ENCODE measurements around the gene PCDH9. TPM values are rescaled to one million over a fixed set of nuclear protein-coding genes. Genes with fewer than 3 reads are reported as not detected.
"Not testable (repeated sequence)": the region's sequence is repeated elsewhere in the genome, so short reads cannot be mapped to it uniquely, and the experiment has no call there.

The PCDH9 gene
- total RNA-seq, 1 experiment from 2014 or later: 7.7 TPM

- DNase-seq (ENCODE audit: low spot score): no peak
These were observed 568.8 kb downstream of the PCDH9 start for GRCh38 chr13:66661336-66661735.

DNA sequence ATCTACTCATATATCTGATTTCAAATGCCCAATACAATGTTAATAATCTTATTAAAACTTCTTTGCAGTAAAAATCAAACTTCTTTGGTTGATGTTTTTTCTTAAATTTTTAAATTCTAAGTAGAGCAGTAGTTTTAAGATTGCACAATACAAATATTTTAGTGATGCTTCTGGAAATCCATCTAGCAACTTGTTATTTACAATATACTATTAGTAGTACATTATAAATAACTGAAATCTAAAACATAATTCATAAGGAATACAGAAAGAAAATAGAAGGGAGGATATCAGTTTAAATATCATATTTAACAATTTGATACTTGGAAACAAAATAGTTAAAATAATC, 569.7 kb downstream of the PCDH9 start:
- no peak for DNase-seq (ENCODE audit: low spot score)

DNA sequence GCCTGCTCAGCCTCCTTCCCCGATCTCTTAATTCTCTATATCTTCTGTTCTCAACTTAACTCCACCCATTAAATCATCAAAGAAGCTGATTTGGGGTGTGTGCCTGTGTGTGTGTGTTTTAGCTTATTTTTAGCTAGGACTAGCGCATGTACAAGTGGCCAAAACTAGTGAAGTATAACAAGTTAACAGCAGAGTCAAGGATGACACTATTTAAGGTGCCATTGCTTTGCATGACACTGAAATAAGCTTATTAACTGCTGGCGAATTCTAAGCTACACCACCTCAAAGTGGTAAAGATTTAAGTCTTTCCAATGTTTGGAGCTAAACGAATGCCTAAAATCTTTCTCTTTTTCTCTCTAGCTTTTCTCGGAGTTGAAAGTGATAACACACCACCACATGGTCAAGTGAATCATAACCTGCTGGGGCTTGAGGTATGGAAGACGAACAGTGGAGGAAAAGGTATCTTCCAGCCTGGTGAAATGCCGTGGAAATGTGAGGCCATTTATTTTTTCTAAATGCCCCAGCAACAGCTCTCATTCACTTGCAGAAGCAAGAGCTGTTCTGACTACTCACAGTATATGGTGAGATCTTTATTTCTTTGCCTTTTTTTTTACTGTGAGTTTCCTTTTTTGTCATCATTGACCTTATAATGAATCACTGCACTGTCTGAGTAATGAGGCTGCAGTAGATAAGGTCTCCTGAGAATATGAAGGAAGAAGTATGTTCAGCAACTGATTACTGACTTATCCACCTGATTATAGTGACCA, 570.3 kb downstream of the PCDH9 start:
- DNase-seq (ENCODE audit: low spot score): no peak

GRCh38 chr13:66659286-66659685, 570.9 kb downstream of the PCDH9 start:
- peak; percentile 47 for DNase-seq (ENCODE audit: low spot score)

DNA sequence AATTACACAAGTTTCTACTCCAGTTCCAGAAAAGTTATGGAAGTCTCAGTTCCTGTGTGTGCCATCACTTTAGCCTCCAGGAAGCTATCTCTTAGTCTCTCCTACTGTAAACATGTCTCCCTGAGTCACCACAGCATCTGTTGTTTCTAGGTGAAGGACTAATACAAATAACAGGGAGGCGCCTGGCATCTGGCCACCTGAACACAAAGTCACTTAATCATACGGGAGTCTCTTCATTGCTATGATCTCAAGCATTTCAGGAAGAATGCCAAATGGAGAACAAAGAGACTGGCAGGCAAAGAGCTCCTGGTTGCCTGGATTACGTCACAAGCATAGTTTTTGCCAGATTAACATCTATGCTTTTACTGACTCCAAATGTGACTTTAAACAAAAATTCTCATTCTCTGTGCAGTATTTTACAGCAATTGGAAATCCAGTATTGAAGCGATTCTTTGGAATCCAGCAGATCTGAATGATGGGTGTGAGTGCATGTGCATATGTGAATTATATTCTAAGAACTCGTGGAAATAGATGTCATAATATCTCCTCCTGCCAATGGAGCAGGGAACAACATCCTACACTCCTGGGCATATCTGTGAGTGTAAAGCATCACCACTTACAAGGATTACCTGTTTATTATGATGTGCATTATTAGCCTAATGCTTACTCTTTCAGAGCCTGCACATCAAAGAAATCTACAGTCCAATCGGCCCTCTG, 572.8 kb downstream of the PCDH9 start:
- peak; percentile 89 for DNase-seq (ENCODE audit: low spot score)

DNA sequence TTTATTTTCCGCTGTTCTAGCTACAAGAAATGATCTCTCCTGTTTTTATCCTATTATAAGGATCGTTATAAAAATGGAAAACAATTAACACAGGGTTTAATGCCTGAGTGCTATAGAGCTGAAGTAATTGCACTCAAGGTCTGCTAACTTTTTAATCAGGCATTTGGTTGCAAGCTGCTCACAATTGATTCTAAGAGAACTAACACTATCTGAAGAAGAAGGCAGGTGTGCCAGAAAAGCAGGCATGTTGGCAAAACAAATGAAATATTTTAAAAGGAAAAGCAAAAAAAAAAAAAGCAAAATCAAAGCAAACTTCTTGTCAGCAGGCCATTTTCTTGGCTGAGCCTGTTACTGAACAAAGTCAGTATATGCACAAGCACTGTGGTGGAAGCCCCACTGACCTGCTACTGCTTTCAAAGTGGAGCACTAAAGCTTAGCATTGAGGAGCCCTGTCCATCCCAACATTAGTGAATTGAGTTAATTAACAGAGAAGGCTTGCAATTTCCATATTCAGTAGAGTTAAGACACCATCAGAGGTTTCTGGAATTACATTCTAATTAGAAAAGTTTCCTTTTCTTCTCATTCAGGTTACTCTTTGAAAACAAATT, 574.2 kb downstream of the PCDH9 start:
- no peak for DNase-seq (ENCODE audit: low spot score)

DNA sequence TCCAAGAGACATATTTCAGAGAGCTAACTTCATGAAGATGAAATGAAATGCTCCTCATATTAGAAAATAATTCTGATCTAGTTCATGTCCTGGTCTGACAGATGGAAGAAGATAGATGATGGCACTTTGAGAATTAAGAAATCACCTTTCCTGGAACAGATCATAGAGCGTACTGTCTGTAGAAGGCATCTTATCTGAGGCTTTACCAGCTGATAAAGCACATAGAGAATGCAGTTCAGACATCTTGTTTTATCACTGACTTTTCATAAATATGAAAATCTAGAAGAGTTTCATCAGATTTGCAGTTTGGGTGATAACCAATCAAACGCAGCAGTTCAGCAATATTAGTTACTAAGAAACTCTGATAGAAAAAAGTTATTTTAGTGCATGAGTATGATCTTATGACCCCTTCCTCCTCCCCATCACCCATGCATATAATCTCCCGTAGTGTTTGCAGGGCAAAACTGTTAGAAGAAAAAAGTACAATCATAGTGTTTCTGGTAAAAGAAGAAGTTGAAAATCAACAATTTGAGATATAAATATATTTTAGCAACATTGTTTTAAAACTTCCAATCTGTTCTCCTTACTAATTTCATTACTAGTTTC, 585.2 kb downstream of the PCDH9 start:
- no peak for DNase-seq (ENCODE audit: low spot score)

- no peak for DNase-seq (ENCODE audit: low spot score)
These were observed 589.9 kb downstream of the PCDH9 start for GRCh38 chr13:66640231-66640630.

- DNase-seq (ENCODE audit: low spot score): no peak
These were observed 591.1 kb downstream of the PCDH9 start for GRCh38 chr13:66639044-66639443.

- DNase-seq (ENCODE audit: low spot score): peak; percentile 55
These were observed 594.6 kb downstream of the PCDH9 start for GRCh38 chr13:66635526-66635925.

DNA sequence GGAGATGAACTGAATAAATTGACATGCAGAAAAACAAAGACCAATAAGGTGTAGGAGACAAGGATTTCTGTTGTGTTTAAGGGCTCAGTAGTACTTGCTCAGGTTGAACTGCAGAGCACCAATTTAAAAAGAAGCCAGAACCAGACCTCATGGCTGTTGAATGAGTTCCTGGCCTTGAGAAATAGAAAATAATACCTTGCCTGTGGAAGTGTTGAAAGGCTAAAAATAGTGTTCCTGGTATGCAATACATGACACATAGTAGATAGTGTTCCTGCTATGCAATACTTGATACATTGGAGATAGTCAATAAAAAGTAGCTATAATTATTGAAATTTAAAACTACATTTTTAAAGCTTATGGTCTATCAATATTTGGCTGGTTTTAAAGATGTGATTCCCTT, 595.8 kb downstream of the PCDH9 start:
- DNase-seq (ENCODE audit: low spot score): no peak

DNA sequence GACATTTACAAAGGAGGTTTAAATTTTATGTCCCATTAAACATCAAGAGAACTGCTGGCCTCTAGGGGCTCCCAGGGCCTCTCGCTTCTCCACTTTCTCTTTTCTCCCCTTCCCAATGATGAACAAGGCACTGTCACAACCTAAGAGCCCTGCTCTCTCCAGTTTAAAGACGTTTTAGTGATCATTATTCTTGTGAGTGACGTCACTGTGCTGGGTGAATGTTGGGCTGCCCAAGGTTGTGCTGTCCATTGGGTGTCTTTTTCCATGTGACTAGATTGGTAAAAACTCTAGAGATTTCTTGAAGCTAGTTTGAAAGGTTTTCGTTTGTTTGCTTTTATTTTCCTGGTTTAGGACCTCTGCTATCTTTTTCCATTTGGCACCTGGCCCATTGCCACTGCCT, 602.6 kb downstream of the PCDH9 start:
- no peak for DNase-seq (ENCODE audit: low spot score)

GRCh38 chr13:66624302-66624701, 605.8 kb downstream of the PCDH9 start:
- no peak for DNase-seq (ENCODE audit: low spot score)

DNA sequence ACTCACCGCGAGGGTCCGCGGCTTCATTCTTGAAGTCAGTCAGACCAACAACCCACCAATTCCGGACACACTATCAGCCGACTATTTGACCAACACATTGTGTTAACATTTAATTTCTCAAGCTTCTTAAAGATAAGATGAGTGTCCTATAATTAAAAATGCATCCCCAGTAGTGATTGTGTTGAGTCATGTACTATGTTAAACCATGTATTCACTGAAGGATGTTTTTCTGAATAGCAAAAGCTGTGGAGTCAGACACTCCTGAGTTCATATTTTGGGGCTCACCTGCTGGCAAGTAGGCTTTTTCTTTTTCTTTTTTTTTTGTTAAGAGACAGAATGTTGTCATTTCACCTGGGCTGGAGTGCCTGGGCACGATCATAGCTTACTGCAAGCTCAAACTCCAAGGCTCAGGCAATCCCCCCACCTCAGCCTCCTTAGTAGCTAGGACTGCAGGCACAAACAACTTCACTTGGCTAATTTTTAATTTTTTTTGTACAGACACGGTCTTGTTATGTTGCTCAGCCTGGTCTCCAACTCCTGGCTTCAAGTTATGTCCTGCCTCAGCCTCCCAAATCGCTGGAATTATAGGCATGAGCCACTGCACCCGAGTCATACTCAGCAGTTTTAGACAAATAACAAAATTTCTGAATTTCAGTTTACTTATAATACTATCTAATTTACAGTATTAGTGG, 606.9 kb downstream of the PCDH9 start:
- DNase-seq (ENCODE audit: low spot score): no peak

GRCh38 chr13:66621906-66622447, 608.2 kb downstream of the PCDH9 start:
- not testable (repeated sequence) for DNase-seq (ENCODE audit: low spot score)

DNA sequence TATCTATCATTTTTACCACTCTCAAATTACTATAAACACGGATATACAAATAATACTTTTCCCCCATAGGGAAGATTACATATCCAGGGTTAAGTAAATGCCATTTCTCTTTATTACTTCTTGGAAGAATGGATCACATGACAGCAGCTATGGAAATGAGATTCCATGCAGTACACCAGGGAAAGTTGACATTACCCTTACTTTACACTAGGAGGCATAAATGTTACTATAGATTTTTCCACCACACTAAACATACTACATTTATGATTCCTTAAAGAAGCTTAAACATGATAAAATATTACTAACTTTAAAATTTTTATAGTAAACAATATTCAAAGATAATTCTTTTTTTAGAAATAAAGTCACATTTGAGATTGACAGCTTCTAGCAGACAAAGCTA, 611.4 kb downstream of the PCDH9 start:
- peak; percentile 39 for DNase-seq (ENCODE audit: low spot score)

DNA sequence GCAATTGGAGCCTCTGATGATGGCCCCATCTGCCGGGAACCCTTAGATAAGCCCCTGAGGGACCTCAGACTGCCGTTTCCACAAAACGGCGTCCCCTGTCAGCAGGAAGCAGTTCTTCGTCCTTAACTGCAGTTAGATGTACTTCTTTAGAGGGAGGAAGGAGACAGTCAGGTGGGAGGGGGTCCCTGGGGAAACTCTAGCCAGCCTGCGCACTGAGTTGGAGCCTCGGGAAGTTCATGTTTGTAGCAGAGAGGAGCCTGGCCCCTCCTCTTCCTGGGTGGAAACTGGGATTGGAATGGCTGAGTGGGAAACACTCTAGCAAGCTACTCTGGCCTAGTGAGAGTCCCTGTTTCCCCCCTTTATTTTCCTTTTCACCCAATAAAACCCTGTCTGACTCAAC, 612.4 kb downstream of the PCDH9 start:
- DNase-seq (ENCODE audit: low spot score): no peak

DNA sequence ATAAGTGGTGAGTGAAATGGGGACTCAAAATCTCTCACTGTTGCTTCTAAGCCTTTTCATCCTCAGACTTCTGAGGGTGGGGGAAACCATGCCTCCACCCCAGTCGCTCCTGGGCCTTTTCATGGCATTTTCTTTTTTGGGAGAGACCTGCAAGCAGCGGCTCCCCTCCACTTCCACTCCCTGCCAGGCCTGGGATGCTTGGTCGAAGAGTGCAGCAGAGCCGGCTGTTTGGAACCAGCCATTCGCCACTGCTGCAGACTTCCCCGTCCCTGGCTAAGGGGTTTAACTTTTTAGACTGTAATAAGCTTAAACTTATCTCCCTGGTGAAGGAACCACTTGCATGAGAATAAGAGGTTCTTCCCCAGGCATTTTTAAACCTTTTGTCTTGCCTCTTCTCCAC, 617.2 kb downstream of the PCDH9 start:
- no peak for DNase-seq (ENCODE audit: low spot score)

GRCh38 chr13:66586489-66586888, 643.6 kb downstream of the PCDH9 start:
- DNase-seq (ENCODE audit: low spot score): no peak

- no peak for DNase-seq (ENCODE audit: low spot score)
These were observed 644.4 kb downstream of the PCDH9 start for GRCh38 chr13:66585669-66586203.

DNA sequence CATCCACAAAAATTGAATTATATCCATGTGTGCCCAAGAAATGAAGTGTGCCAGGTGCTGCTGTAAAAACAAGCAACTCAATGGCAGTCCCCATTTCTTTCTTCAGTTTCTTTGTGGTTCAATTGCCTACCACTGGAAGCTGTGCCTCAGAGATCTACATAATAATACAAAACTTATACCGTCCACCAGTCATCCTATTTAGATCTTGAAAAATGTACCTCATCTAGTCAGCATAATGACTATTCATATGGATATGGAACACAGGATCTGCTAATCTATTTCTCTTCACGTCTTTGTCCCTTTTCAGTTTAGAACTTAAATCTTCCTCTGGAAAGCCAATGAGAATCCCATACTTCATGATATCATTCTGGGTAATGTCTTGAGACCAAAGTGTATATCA, 648.5 kb downstream of the PCDH9 start:
- DNase-seq (ENCODE audit: low spot score): no peak
